Neural cell (in vitro differentiated cells): ENCODE measurements around the gene SFMBT2.

Source experiments
- CTCF ChIP-seq: fragments of 450-650 bp; IDR thresholded peaks from 2 replicates; pipeline ENCODE4 v1.5.1; 2014; ENCODE audit warnings: antibody characterized with exemption, mild to moderate bottlenecking, moderate library complexity; ENCODE audit not compliant: poor library complexity, severe bottlenecking
- EP300 ChIP-seq: fragments of 450-650 bp; conservative IDR thresholded peaks from 2 replicates; pipeline ENCODE4 v1.6.1; 2014; ENCODE audit warnings: antibody characterized with exemption, mild to moderate bottlenecking, moderate library complexity; ENCODE audit not compliant: poor library complexity, severe bottlenecking
- RAD21 ChIP-seq: fragments of 450-650 bp; conservative IDR thresholded peaks from 2 replicates; pipeline ENCODE4 v1.6.1; 2014; ENCODE audit warnings: antibody characterized with exemption, mild to moderate bottlenecking, moderate library complexity
- TAF1 ChIP-seq: IDR thresholded peaks from 2 replicates; pipeline ENCODE4 v1.6.1; 2012; ENCODE audit warnings: low read depth

- TF ChIP-seq CTCF (no peak), TAF1 (no peak), EP300 (no peak), RAD21 (no peak)
Measured at GRCh38 chr10:7209458-7209857, 201.4 kb downstream of the SFMBT2 start.
